ENCODE data around the gene DTHD1. TPM values are rescaled to one million over a fixed set of nuclear protein-coding genes. Genes with fewer than 3 reads are reported as not detected.

Gene DTHD1
- total and polyA plus RNA-seq, 4 donors: 1.5 to 33.4 (median 9.1) TPM

DNA sequence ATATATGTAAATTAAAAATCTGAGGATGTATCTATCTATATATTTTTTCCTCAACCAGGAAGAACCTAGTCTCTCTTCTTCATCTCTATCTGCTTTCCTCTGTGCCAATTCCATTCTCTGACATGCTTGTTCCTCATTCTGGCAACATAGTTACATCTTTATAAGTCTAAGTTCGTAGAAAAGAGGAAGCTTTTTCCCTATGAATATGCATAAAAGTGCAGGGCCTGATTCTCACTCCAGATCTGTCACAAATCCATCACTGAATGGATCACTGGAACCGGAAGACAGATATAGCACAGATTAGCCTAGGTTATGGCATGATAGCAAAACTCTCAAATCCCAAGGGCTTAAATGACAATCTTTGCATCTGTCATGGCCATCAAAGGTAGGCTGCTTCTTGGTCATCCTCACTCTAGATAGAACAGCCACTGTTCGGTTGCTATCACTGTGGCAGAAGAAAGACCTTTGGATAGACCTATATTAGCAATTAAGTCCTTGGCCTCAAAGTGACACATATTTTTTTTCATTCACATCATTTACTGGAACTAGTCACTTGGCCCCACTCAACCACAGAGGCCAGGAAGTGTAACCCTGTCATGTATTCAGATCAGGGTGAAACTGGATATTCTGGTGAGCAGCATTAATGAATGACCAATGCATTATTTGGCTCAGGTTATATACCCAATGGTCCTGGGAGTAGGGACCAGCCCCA lies 22.2 kb downstream of the DTHD1 start:
- TF ChIP-seq, protein P1, sequence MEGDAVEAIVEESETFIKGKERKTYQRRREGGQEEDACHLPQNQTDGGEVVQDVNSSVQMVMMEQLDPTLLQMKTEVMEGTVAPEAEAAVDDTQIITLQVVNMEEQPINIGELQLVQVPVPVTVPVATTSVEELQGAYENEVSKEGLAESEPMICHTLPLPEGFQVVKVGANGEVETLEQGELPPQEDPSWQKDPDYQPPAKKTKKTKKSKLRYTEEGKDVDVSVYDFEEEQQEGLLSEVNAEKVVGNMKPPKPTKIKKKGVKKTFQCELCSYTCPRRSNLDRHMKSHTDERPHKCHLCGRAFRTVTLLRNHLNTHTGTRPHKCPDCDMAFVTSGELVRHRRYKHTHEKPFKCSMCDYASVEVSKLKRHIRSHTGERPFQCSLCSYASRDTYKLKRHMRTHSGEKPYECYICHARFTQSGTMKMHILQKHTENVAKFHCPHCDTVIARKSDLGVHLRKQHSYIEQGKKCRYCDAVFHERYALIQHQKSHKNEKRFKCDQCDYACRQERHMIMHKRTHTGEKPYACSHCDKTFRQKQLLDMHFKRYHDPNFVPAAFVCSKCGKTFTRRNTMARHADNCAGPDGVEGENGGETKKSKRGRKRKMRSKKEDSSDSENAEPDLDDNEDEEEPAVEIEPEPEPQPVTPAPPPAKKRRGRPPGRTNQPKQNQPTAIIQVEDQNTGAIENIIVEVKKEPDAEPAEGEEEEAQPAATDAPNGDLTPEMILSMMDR (IDR thresholded peaks at IDR 0.05; ENCODE audit: control extremely low read depth, extremely low read depth): no peak
- 49 to 76% methylated on average over 3 of the region's 3 CpGs for WGBS, 2 donors
- H3K9me3 ChIP-seq (ENCODE audit: control insufficient read depth in 4 of 4, insufficient read depth in 3 of 4, low read length in 3 of 4): no peaks in the 10 kb centered on the region
- H3K27me3 ChIP-seq (ENCODE audit: control insufficient read depth in 3 of 3, insufficient read depth in 3 of 3, low read length in 2 of 3): no peaks in the 10 kb centered on the region
- no peaks in the 10 kb centered on the region for H3K4me1 ChIP-seq (ENCODE audit: control insufficient read depth in 5 of 5, insufficient read depth in 5 of 5, low read length in 5 of 5)
- H3K4me3 ChIP-seq: no peak overlapping the region
- H3K27ac ChIP-seq (ENCODE audit: low read depth in 1 of 2, low read length in 1 of 2): no peak overlapping the region
- H3K36me3 ChIP-seq (ENCODE audit: control insufficient read depth in 4 of 4, insufficient read depth in 4 of 4, low read length in 4 of 4): no peaks in the 10 kb centered on the region
- ATAC-seq (ENCODE audit: insufficient read depth, low FRiP score) (peak; percentile 54), DNase-seq (no peak)
- H3K9ac ChIP-seq (ENCODE audit: insufficient read depth in 1 of 2, low read length in 2 of 2): no peak overlapping the region

- no peak for ATAC-seq (ENCODE audit: insufficient read depth, low FRiP score)
- no peak overlapping the region for H3K27ac ChIP-seq (ENCODE audit: low read depth in 1 of 2, low read length in 1 of 2)
- H3K27me3 ChIP-seq (ENCODE audit: control insufficient read depth in 3 of 3, insufficient read depth in 3 of 3, low read length in 2 of 3): no peaks in the 10 kb centered on the region
- H3K36me3 ChIP-seq (ENCODE audit: control insufficient read depth in 4 of 4, insufficient read depth in 4 of 4, low read length in 4 of 4): no peaks in the 10 kb centered on the region
- no peak overlapping the region for H3K9ac ChIP-seq (ENCODE audit: insufficient read depth in 1 of 2, low read length in 2 of 2)
- TF ChIP-seq, protein P1 (IDR thresholded peaks at IDR 0.05; ENCODE audit: control extremely low read depth, extremely low read depth): no peak
- no peak overlapping the region for H3K4me3 ChIP-seq
- no peaks in the 10 kb centered on the region for H3K9me3 ChIP-seq (ENCODE audit: control insufficient read depth in 4 of 4, insufficient read depth in 3 of 4, low read length in 3 of 4)
- WGBS, 2 donors: 70 to 72% methylated on average over 1 of the region's 1 CpG
- DNase-seq: no peak
- no peaks in the 10 kb centered on the region for H3K4me1 ChIP-seq (ENCODE audit: control insufficient read depth in 5 of 5, insufficient read depth in 5 of 5, low read length in 5 of 5)
These were observed 22.8 kb downstream of the DTHD1 start for GRCh38 chr4:36304138-36304681.

DNA sequence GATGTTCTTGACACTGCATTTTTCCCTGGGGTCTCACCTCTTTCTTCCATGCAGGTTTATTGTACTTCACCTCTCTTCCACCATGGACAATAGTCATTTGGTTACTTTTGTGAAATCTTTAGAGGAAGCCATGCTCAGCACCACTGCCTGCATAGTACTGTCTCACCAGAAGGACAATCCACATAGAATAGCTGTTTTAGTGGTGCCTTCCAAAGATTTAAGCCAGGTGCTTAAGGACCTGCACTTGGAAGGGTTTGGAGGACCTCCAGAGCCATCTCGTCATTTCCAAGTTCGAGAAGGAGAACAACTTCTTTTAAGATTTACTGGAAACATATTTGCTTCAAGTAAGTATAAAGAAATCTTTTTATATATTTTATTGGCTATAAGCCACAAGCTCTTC lies 26.7 kb downstream of the DTHD1 start:
- DNase-seq: peak in 1 of 3 donors; percentile 37

More for the DNA sequence above, 26.7 kb downstream of the DTHD1 start:
- Histone ChIP-seq H3K4me1 (ENCODE audit: control insufficient read depth in 5 of 5, insufficient read depth in 5 of 5, low read length in 5 of 5) (peaks cover 0 to 2% (median 0%) of the 10 kb centered on the region in 5 donors), H3K27me3 (ENCODE audit: control insufficient read depth in 3 of 3, insufficient read depth in 3 of 3, low read length in 2 of 3) (no peaks in the 10 kb centered on the region), H3K9me3 (ENCODE audit: control insufficient read depth in 4 of 4, insufficient read depth in 3 of 4, low read length in 3 of 4) (no peaks in the 10 kb centered on the region), H3K36me3 (ENCODE audit: control insufficient read depth in 4 of 4, insufficient read depth in 4 of 4, low read length in 4 of 4) (no peaks in the 10 kb centered on the region), H3K27ac (ENCODE audit: low read depth in 1 of 2, low read length in 1 of 2) (no peak overlapping the region), H3K4me3 (no peak overlapping the region), H3K9ac (ENCODE audit: insufficient read depth in 1 of 2, low read length in 2 of 2) (no peak overlapping the region)
- no peak for ATAC-seq (ENCODE audit: insufficient read depth, low FRiP score)
- WGBS, 2 donors: 69 to 73% methylated on average over 2 of the region's 2 CpGs
- TF ChIP-seq, protein P1 (IDR thresholded peaks at IDR 0.05; ENCODE audit: control extremely low read depth, extremely low read depth): no peak
